Measurements from ENCODE around the gene PYY.

DNA sequence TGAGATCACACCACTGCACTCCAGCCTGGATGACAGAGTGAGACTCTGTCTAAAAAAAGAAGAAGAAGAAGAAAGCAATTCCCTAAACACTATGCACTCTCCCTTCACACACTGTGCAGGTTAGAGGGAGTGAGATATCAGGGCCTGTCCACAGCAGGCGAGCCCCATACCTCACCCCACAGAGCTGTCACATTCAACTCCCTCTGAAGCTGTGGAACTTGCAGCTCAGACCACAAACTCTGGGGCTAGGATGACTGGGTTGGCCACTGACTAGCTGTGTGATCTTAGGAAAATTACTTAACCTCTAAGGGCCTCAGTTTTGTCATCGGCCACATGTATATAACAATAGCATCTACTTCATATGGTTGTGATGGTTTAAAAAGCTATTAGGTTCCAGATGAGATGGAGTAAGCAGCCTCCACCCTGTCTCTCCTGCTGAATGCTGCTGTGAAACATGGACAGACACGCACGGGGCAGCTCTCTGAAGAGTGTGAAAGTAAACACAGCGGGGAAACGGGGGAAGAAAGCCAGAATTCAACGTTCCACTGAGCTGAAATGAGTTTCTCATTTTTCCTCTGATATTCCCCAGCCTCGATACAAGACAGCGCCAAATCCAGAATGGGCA, 13.6 kb upstream of the PYY start:
- TF ChIP-seq GATA2 (IDR thresholded peaks at IDR 0.05; ENCODE audit: low read depth, low read length) (no peak), GATA3 (IDR thresholded peaks at IDR 0.05; ENCODE audit: low read depth, low read length) (no peak)
